NT2/D1 (cell line): ENCODE measurements around the gene LRRFIP1.

Source experiments
- YY1 ChIP-seq: IDR thresholded peaks from 2 replicates; pipeline ENCODE4 v1.6.1; 2011; ENCODE audit not compliant: insufficient read length, insufficient read depth
- ZNF274 ChIP-seq: IDR thresholded peaks from 2 replicates; pipeline ENCODE4 v1.6.1; 2011; ENCODE audit warnings: mild to moderate bottlenecking, low read depth, low read length

DNA sequence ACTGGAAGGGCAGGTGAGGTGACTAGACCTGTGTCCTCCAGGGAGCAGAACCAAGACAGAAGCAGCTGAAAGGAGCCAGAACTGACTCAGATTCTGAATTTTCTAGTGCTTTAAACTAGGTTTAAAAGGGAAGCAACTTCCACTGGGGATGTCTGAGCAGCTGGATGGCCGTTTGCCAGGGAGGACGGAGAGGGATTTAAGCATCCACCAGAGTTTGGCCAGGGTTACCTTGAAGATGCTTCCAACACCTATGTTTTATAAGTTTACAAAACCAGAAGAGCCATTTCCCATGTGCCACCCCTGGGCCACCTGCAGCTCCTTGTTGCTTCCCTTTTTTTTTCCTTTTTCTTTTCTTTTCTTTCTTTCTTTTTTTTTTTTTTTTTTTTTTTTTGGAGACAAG, 122.6 kb downstream of the LRRFIP1 start:
- TF ChIP-seq ZNF274: no peak
- TF ChIP-seq YY1: no peak
